Osteocyte (in vitro differentiated cells): ENCODE results near the gene IFT20. TPM values are rescaled to one million over a fixed set of nuclear protein-coding genes. Genes with fewer than 3 reads are reported as not detected.

Source experiments
- DNase-seq: peaks from one replicate; pipeline ENCODE4 v3.0.0; 2021; ENCODE audit warnings: mixed read lengths; ENCODE audit not compliant: unreplicated experiment; ENCODE audit errors: extremely low spot score
- H3K27ac Mint-ChIP-seq: one replicate; pipeline ENCODE4 v1.8.0; 2021; ENCODE audit warnings: mild to moderate bottlenecking, mixed read lengths; ENCODE audit not compliant: unreplicated experiment
- H3K27me3 Mint-ChIP-seq: one replicate; pipeline ENCODE4 v1.8.0; 2021; ENCODE audit warnings: mixed read lengths; ENCODE audit not compliant: unreplicated experiment
- H3K36me3 Mint-ChIP-seq: one replicate; pipeline ENCODE4 v1.8.0; 2021; ENCODE audit warnings: mixed read lengths; ENCODE audit not compliant: unreplicated experiment
- H3K4me1 Mint-ChIP-seq: one replicate; pipeline ENCODE4 v1.8.0; 2021; ENCODE audit warnings: mixed read lengths; ENCODE audit not compliant: unreplicated experiment
- H3K4me3 Mint-ChIP-seq: one replicate; pipeline ENCODE4 v1.8.0; 2021; ENCODE audit warnings: mild to moderate bottlenecking, moderate library complexity, mixed read lengths; ENCODE audit not compliant: unreplicated experiment
- H3K9me3 Mint-ChIP-seq: one replicate; pipeline ENCODE4 v1.8.0; 2021; ENCODE audit warnings: mixed read lengths; ENCODE audit not compliant: unreplicated experiment
- CTCF ChIP-seq: fragments of 200-600 bp; sonication (generic); IDR thresholded peaks from 2 replicates; pipeline ENCODE4 v1.5.0; 2021; ENCODE audit warnings: antibody characterized with exemption, mild to moderate bottlenecking, moderate library complexity
- total RNA-seq: library from RNA; stranded (reverse); gene quantifications from 2 replicates; pipeline ENCODE4 v1.2.1, GENCODE V29; 2021

Gene IFT20
- total RNA-seq, 1 donor from 2014 or later, result 61.9 TPM

DNA sequence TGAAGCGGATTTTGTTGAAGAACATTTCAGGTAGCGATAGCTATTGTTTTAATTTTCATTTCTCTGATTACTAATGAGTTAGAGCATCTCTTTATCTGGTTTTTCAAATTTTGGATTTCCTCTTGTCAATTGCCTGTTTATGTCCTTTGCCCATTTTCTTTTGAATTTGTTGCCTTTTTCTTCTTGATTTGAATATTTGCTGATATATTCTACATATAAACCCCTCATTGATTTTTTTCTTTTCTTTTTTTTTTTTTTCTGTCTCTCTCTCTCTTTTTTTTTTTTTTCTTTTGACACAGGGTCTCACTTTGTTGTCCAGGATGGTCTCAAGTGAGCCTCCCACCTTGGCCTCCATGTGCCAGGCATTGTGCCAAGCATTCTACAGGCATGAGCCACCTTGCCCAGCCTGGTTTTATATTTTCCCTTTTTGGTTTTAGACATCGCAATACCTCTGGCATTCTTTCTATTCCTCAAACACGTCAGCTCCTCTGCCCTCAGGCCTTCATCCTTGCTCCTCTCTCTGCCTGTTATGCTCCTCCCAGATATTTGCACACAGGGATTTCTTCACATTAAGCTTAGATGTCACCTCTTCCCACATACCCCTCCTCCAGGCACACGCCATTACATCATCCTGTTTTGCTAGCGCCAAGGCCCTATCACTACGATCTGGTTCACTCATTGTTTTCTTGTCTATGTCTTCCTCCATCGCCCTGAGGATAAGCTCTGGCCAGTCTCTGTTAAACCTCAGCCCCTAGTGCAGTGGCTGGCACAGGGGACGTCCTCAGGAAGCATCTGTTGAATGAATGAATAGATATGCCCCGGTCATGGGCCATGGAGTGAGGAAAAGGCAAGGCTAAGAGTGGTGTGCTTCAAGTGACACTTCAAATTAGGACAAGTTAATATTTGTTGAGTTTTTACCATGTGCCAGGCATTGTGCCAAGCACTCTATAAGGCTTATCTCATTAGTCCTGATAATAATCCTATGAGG is 44.8 kb upstream of the IFT20 start:
- Mint-ChIP-seq H3K4me3 (no peak overlapping the region), H3K9me3 (no peaks in the 10 kb centered on the region), H3K4me1 (peaks cover 4% of the 10 kb centered on the region), H3K27ac (no peak overlapping the region), H3K36me3 (peaks cover 19% of the 10 kb centered on the region), H3K27me3 (no peaks in the 10 kb centered on the region)
- no peak for TF ChIP-seq CTCF
- no peak for DNase-seq

DNA sequence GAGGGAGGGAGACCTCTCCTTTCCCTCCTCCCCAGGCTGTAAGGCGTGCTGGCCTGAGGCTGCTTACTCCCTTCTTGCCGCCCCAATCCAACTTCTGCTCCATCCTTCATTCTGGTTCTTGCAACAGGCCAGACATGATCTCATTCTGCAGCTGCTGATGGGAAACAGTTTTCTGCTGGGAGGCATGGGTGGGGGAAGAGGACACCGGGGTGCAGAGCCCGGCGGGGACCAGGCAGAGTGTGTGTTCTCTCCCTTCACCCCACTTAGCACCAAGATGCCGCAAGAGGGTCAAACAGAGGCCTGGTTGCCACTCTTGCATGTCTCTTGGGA is 37.6 kb upstream of the IFT20 start:
- Mint-ChIP-seq H3K4me3 (peak overlapping the region; percentile 69), H3K9me3 (no peaks in the 10 kb centered on the region), H3K27ac (no peak overlapping the region), H3K27me3 (no peaks in the 10 kb centered on the region), H3K36me3 (peaks cover 2% of the 10 kb centered on the region), H3K4me1 (peaks cover 26% of the 10 kb centered on the region)
- no peak for TF ChIP-seq CTCF
- no peak for DNase-seq

DNA sequence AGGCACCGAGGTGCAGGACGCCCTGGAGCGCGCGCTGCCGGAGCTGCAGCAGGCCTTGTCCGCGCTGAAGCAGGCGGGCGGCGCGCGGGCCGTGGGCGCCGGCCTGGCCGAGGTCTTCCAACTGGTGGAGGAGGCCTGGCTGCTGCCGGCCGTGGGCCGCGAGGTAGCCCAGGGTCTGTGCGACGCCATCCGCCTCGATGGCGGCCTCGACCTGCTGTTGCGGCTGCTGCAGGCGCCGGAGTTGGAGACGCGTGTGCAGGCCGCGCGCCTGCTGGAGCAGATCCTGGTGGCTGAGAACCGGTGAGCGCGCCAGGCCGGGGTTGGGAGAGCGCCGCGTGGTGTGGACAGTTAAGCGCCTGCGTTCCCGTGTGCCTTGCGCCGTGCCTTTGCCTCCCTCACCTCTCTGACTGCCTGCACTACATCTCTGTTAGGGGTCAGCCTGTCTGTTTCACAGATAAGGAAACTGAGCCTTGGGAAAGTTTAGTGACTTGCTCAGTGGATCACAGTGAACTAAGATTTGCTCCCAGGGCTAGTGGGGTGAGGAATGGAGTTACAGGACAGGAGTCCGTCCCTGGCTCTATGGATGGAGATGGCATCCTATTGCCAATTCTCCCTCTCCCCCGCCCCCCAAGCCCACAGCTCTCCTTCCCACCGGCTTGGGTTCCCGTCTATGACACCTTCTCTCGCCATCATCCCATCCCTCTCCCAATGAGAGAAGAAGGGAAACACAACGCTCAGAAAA is 37.1 kb upstream of the IFT20 start:
- no peak overlapping the region for H3K27ac Mint-ChIP-seq
- peak overlapping the region; percentile 69 for H3K4me3 Mint-ChIP-seq
- H3K36me3 Mint-ChIP-seq, result peaks cover 2% of the 10 kb centered on the region
- no peak for DNase-seq
- no peak for TF ChIP-seq CTCF
- H3K4me1 Mint-ChIP-seq, result peaks cover 26% of the 10 kb centered on the region
- no peaks in the 10 kb centered on the region for H3K27me3 Mint-ChIP-seq
- H3K9me3 Mint-ChIP-seq, result no peaks in the 10 kb centered on the region

- Mint-ChIP-seq H3K9me3 (no peaks in the 10 kb centered on the region), H3K4me3 (peak within 1 kb of the TSS; percentile 83), H3K4me1 (peaks cover 26% of the 10 kb centered on the region), H3K27me3 (no peaks in the 10 kb centered on the region), H3K36me3 (peaks cover 2% of the 10 kb centered on the region), H3K27ac (peak within 1 kb of the TSS; percentile 76)
- peak; percentile 95 for DNase-seq
- no peak for TF ChIP-seq CTCF
These were observed 36.3 kb upstream of the IFT20 start, which contains the start of gene SARM1 for GRCh38 chr17:28371245-28372202. TSS of gene SARM1 (plus strand) at chr17:28371694. CDS start at chr17:28372033, 339 bp downstream.
